ENCODE results near the gene KLC1. TPM values are rescaled to one million over a fixed set of nuclear protein-coding genes. Genes with fewer than 3 reads are reported as not detected.

KLC1 gene
- total and polyA plus RNA-seq, 2 of the 13 experiments (the other 11 are each of a cell fraction or from before 2014, with no cell fraction given), result 53.2 to 63.5 TPM

- ATAC-seq (no peak), DNase-seq (ENCODE audit: low spot score) (no peak), FAIRE-seq (no peak)
- intact Hi-C loops (cut with micrococcal nuclease; ENCODE audit: unreplicated experiment) (no loop called here), in situ Hi-C loops (cut with HindIII; ENCODE audit: extremely low pct_ligation_motif_present, low pct_unique_long_range_greater_than_20kb) (no loop called here)
- no peaks in the 10 kb centered on the region for H3K9me3 ChIP-seq (ENCODE audit: low read length)
- ChIA-PET CTCF (ENCODE audit: low intra/inter-chr PET ratio, low total read pairs) (no interaction called here), POLR2A (no interaction called here)
- 90% methylated on average over 8 of the region's 10 CpGs for WGBS (ENCODE audit: low lambda C conversion rate)
- no peak overlapping the region for H3K4me3 ChIP-seq (replicated peaks in 1 of 3; ENCODE audit: insufficient read depth in 1 of 3, low read depth in 2 of 3, low read length in 3 of 3)
- H3K79me2 ChIP-seq (ENCODE audit: insufficient read depth, low read length), result no peaks in the 10 kb centered on the region
- H3K4me2 ChIP-seq (ENCODE audit: low read depth, low read length), result no peak overlapping the region
- H3K36me3 ChIP-seq (replicated peaks in 1 of 2; ENCODE audit: control insufficient read depth in 1 of 2, insufficient read depth in 2 of 2, low read length in 2 of 2), result peaks cover 12 to 30% of the 10 kb centered on the region in 2 experiments; a peak in 4 of 5 replicates
- no TSS peak for BruUV-seq (replicated peaks)
- H3K4me1 ChIP-seq (ENCODE audit: insufficient read depth, low read length), result 0 out of 2 replicates have a peak, but pooled peaks cover 10% of the 10 kb centered on the region
- TF ChIP-seq ZMYM4 (CRISPR knock-in tag; IDR thresholded peaks at IDR 0.05), result no peak
- TF ChIP-seq PBX3 (CRISPR knock-in tag; IDR thresholded peaks at IDR 0.05; ENCODE audit: borderline replicate concordance), result no peak
- no peak for TF ChIP-seq CCAR2 (optimal IDR thresholded peaks at IDR 0.05; ENCODE audit: low read depth, low read length)
- no peak for TF ChIP-seq CCDC6 (CRISPR knock-in tag; IDR thresholded peaks at IDR 0.05)
- TF ChIP-seq, protein P1, sequence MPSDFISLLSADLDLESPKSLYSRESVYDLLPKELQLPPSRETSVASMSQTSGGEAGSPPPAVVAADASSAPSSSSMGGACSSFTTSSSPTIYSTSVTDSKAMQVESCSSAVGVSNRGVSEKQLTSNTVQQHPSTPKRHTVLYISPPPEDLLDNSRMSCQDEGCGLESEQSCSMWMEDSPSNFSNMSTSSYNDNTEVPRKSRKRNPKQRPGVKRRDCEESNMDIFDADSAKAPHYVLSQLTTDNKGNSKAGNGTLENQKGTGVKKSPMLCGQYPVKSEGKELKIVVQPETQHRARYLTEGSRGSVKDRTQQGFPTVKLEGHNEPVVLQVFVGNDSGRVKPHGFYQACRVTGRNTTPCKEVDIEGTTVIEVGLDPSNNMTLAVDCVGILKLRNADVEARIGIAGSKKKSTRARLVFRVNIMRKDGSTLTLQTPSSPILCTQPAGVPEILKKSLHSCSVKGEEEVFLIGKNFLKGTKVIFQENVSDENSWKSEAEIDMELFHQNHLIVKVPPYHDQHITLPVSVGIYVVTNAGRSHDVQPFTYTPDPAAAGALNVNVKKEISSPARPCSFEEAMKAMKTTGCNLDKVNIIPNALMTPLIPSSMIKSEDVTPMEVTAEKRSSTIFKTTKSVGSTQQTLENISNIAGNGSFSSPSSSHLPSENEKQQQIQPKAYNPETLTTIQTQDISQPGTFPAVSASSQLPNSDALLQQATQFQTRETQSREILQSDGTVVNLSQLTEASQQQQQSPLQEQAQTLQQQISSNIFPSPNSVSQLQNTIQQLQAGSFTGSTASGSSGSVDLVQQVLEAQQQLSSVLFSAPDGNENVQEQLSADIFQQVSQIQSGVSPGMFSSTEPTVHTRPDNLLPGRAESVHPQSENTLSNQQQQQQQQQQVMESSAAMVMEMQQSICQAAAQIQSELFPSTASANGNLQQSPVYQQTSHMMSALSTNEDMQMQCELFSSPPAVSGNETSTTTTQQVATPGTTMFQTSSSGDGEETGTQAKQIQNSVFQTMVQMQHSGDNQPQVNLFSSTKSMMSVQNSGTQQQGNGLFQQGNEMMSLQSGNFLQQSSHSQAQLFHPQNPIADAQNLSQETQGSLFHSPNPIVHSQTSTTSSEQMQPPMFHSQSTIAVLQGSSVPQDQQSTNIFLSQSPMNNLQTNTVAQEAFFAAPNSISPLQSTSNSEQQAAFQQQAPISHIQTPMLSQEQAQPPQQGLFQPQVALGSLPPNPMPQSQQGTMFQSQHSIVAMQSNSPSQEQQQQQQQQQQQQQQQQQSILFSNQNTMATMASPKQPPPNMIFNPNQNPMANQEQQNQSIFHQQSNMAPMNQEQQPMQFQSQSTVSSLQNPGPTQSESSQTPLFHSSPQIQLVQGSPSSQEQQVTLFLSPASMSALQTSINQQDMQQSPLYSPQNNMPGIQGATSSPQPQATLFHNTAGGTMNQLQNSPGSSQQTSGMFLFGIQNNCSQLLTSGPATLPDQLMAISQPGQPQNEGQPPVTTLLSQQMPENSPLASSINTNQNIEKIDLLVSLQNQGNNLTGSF (CRISPR knock-in tag; IDR thresholded peaks at IDR 0.05), result no peak
- TF ChIP-seq ZNF142 (CRISPR knock-in tag; IDR thresholded peaks at IDR 0.05), result no peak
- TF ChIP-seq, protein P2, sequence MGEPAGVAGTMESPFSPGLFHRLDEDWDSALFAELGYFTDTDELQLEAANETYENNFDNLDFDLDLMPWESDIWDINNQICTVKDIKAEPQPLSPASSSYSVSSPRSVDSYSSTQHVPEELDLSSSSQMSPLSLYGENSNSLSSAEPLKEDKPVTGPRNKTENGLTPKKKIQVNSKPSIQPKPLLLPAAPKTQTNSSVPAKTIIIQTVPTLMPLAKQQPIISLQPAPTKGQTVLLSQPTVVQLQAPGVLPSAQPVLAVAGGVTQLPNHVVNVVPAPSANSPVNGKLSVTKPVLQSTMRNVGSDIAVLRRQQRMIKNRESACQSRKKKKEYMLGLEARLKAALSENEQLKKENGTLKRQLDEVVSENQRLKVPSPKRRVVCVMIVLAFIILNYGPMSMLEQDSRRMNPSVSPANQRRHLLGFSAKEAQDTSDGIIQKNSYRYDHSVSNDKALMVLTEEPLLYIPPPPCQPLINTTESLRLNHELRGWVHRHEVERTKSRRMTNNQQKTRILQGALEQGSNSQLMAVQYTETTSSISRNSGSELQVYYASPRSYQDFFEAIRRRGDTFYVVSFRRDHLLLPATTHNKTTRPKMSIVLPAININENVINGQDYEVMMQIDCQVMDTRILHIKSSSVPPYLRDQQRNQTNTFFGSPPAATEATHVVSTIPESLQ (CRISPR knock-in tag; conservative IDR thresholded peaks at IDR 0.05), result no peak
- no peak for TF ChIP-seq ZNF530 (CRISPR knock-in tag; IDR thresholded peaks at IDR 0.05; ENCODE audit: low read depth)
- no peak overlapping the region for H3K27ac ChIP-seq (ENCODE audit: extremely low read length, insufficient read depth, low read length)
- no peaks in the 10 kb centered on the region for H3K27me3 ChIP-seq (ENCODE audit: control insufficient read depth in 1 of 2, insufficient read depth in 2 of 2, low read length in 2 of 2)
- no peak overlapping the region for H2AFZ ChIP-seq (ENCODE audit: low read length)
- no peaks in the 10 kb centered on the region for H4K20me1 ChIP-seq (ENCODE audit: insufficient read depth, low read length)
- no peak overlapping the region for H3K9ac ChIP-seq (ENCODE audit: insufficient read depth, low read depth, low read length)
Observed at GRCh38 chr14:103736546-103737431, 107.8 kb downstream of the KLC1 start.

All from HepG2 (cell line).